Measurements from ENCODE around the gene ITGA8.

Gene ITGA8

DNA sequence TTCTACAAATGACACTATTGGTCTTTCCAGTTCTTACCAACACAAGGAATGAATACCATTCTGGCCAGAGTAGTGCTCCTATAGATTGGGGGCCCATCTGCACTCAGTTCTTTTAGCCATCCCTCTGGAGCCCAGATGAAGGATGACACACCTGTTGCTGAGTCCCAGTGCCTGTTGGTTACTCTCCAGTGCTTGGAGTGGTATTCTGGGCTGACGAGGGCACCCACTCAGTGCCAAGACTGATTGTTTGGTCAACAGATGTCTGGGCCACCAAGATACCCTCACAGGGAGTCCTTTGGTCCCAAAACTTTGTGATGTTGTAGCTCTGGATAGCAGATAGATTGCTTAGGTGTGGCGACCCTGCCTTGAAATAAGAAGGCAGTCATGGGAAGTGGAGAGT lies 23.7 kb upstream of the ITGA8 start:
- 100% methylated on average over 1 of the region's 2 CpGs for WGBS (ENCODE audit: insufficient coverage)
- CTCF ChIA-PET, result interaction anchor here (0.6 kb wide), 1 partner anchor 1559 kb away, joined by 3 read pairs; no protein-coding TSS in a partner anchor
- Histone ChIP-seq H3K36me3 (ENCODE audit: control insufficient read depth in 4 of 4, insufficient read depth in 4 of 4, low read length in 3 of 4) (no peaks in the 10 kb centered on the region), H3K27me3 (replicated peaks in 2 of 5; ENCODE audit: control insufficient read depth in 4 of 5, insufficient read depth in 5 of 5, low read length in 4 of 5) (peaks cover 0 to 9% (median 4%) of the 10 kb centered on the region in 5 experiments), H3K4me1 (ENCODE audit: control extremely low read depth in 1 of 4, control insufficient read depth in 4 of 4, insufficient read depth in 4 of 4, low read length in 3 of 4) (no peaks in the 10 kb centered on the region), H3K9me3 (ENCODE audit: control extremely low read depth in 1 of 5, control insufficient read depth in 4 of 5, insufficient read depth in 2 of 5, low read depth in 1 of 5, low read length in 4 of 5) (no peaks in the 10 kb centered on the region), H3K27ac (ENCODE audit: insufficient read depth in 1 of 2, low read depth in 1 of 2, low read length in 2 of 2, poor library complexity in 1 of 2, severe bottlenecking in 2 of 2) (no peak overlapping the region), H3K4me3 (ENCODE audit: control insufficient read depth in 1 of 7, extremely low read depth in 1 of 7, insufficient read depth in 4 of 7, low read depth in 2 of 7, low read length in 6 of 7) (no peak overlapping the region)
- no peak for DNase-seq
- POLR2A ChIA-PET, result no interaction called here

GRCh38 chr10:15742836-15743235 lies 23.1 kb upstream of the ITGA8 start:
- no peaks in the 10 kb centered on the region for H3K36me3 ChIP-seq (ENCODE audit: control insufficient read depth in 4 of 4, insufficient read depth in 4 of 4, low read length in 3 of 4)
- H3K4me3 ChIP-seq (ENCODE audit: control insufficient read depth in 1 of 7, extremely low read depth in 1 of 7, insufficient read depth in 4 of 7, low read depth in 2 of 7, low read length in 6 of 7), result no peak overlapping the region
- 80% methylated on average over 1 of the region's 3 CpGs for WGBS (ENCODE audit: insufficient coverage)
- ChIA-PET POLR2A (no interaction called here), CTCF (interaction anchor here (0.6 to 1.1 kb wide), 3 partner anchors 15 to 1559 kb away, joined by 3 to 4 read pairs (median 3); no protein-coding TSS in a partner anchor)
- DNase-seq, result no peak
- peaks cover 0 to 9% (median 4%) of the 10 kb centered on the region in 5 experiments for H3K27me3 ChIP-seq (replicated peaks in 2 of 5; ENCODE audit: control insufficient read depth in 4 of 5, insufficient read depth in 5 of 5, low read length in 4 of 5)
- H3K9me3 ChIP-seq (ENCODE audit: control extremely low read depth in 1 of 5, control insufficient read depth in 4 of 5, insufficient read depth in 2 of 5, low read depth in 1 of 5, low read length in 4 of 5), result no peaks in the 10 kb centered on the region
- H3K4me1 ChIP-seq (ENCODE audit: control extremely low read depth in 1 of 4, control insufficient read depth in 4 of 4, insufficient read depth in 4 of 4, low read length in 3 of 4), result no peaks in the 10 kb centered on the region
- H3K27ac ChIP-seq (ENCODE audit: insufficient read depth in 1 of 2, low read depth in 1 of 2, low read length in 2 of 2, poor library complexity in 1 of 2, severe bottlenecking in 2 of 2), result no peak overlapping the region

GRCh38 chr10:15742102-15742501 lies 22.4 kb upstream of the ITGA8 start:
- Histone ChIP-seq H3K4me1 (ENCODE audit: control extremely low read depth in 1 of 4, control insufficient read depth in 4 of 4, insufficient read depth in 4 of 4, low read length in 3 of 4) (no peaks in the 10 kb centered on the region), H3K36me3 (ENCODE audit: control insufficient read depth in 4 of 4, insufficient read depth in 4 of 4, low read length in 3 of 4) (no peaks in the 10 kb centered on the region), H3K4me3 (ENCODE audit: control insufficient read depth in 1 of 7, extremely low read depth in 1 of 7, insufficient read depth in 4 of 7, low read depth in 2 of 7, low read length in 6 of 7) (no peak overlapping the region), H3K9me3 (ENCODE audit: control extremely low read depth in 1 of 5, control insufficient read depth in 4 of 5, insufficient read depth in 2 of 5, low read depth in 1 of 5, low read length in 4 of 5) (no peaks in the 10 kb centered on the region), H3K27ac (ENCODE audit: insufficient read depth in 1 of 2, low read depth in 1 of 2, low read length in 2 of 2, poor library complexity in 1 of 2, severe bottlenecking in 2 of 2) (no peak overlapping the region), H3K27me3 (replicated peaks in 2 of 5; ENCODE audit: control insufficient read depth in 4 of 5, insufficient read depth in 5 of 5, low read length in 4 of 5) (peaks cover 0 to 5% (median 4%) of the 10 kb centered on the region in 5 experiments)
- WGBS (ENCODE audit: insufficient coverage), result 79% methylated on average over 3 of the region's 5 CpGs
- no peak for DNase-seq
- ChIA-PET CTCF (interaction anchor here (1.0 to 1.1 kb wide), 2 partner anchors 14 to 295 kb away, joined by 3 to 4 read pairs; no protein-coding TSS in a partner anchor), POLR2A (no interaction called here)

DNA sequence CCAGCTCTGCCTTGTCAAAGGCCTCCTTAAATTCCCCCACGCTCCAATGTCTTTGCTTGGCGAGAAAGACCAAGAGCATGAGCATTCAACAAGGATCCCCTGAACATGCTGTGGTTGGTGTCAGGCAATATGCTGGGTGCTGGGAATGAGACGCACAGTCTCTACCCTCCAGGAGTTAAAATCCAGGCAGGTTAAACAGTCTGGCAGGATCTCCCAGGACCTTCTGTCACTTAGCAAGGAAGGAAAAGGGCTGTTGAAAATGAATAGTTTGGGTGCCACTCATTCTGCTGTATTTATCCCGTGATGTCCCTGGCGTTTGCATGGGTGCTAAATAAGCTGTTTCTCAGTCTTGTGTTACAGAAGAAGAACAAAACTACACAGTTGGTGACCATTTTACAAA lies 21.9 kb upstream of the ITGA8 start:
- peaks cover 0 to 5% (median 4%) of the 10 kb centered on the region in 5 experiments for H3K27me3 ChIP-seq (replicated peaks in 2 of 5; ENCODE audit: control insufficient read depth in 4 of 5, insufficient read depth in 5 of 5, low read length in 4 of 5)
- H3K4me3 ChIP-seq (ENCODE audit: control insufficient read depth in 1 of 7, extremely low read depth in 1 of 7, insufficient read depth in 4 of 7, low read depth in 2 of 7, low read length in 6 of 7), result no peak overlapping the region
- ChIA-PET CTCF (interaction anchor here (1.0 kb wide), 1 partner anchor 295 kb away, joined by 3 read pairs; no protein-coding TSS in a partner anchor), POLR2A (no interaction called here)
- no peak for DNase-seq
- H3K36me3 ChIP-seq (ENCODE audit: control insufficient read depth in 4 of 4, insufficient read depth in 4 of 4, low read length in 3 of 4), result no peaks in the 10 kb centered on the region
- H3K27ac ChIP-seq (ENCODE audit: insufficient read depth in 1 of 2, low read depth in 1 of 2, low read length in 2 of 2, poor library complexity in 1 of 2, severe bottlenecking in 2 of 2), result no peak overlapping the region
- H3K9me3 ChIP-seq (ENCODE audit: control extremely low read depth in 1 of 5, control insufficient read depth in 4 of 5, insufficient read depth in 2 of 5, low read depth in 1 of 5, low read length in 4 of 5), result no peaks in the 10 kb centered on the region
- 92% methylated on average over 3 of the region's 5 CpGs for WGBS (ENCODE audit: insufficient coverage)
- H3K4me1 ChIP-seq (ENCODE audit: control extremely low read depth in 1 of 4, control insufficient read depth in 4 of 4, insufficient read depth in 4 of 4, low read length in 3 of 4), result no peaks in the 10 kb centered on the region

GRCh38 chr10:15740261-15740660 lies 20.5 kb upstream of the ITGA8 start:
- H3K4me1 ChIP-seq (ENCODE audit: control extremely low read depth in 1 of 4, control insufficient read depth in 4 of 4, insufficient read depth in 4 of 4, low read length in 3 of 4), result no peaks in the 10 kb centered on the region
- H3K27ac ChIP-seq (ENCODE audit: insufficient read depth in 1 of 2, low read depth in 1 of 2, low read length in 2 of 2, poor library complexity in 1 of 2, severe bottlenecking in 2 of 2), result no peak overlapping the region
- H3K27me3 ChIP-seq (replicated peaks in 2 of 5; ENCODE audit: control insufficient read depth in 4 of 5, insufficient read depth in 5 of 5, low read length in 4 of 5), result peaks cover 0 to 5% (median 2%) of the 10 kb centered on the region in 5 experiments
- H3K9me3 ChIP-seq (ENCODE audit: control extremely low read depth in 1 of 5, control insufficient read depth in 4 of 5, insufficient read depth in 2 of 5, low read depth in 1 of 5, low read length in 4 of 5), result no peaks in the 10 kb centered on the region
- no peaks in the 10 kb centered on the region for H3K36me3 ChIP-seq (ENCODE audit: control insufficient read depth in 4 of 4, insufficient read depth in 4 of 4, low read length in 3 of 4)
- POLR2A ChIA-PET, result no interaction called here
- no peak overlapping the region for H3K4me3 ChIP-seq (ENCODE audit: control insufficient read depth in 1 of 7, extremely low read depth in 1 of 7, insufficient read depth in 4 of 7, low read depth in 2 of 7, low read length in 6 of 7)
- no peak for DNase-seq
- CTCF ChIA-PET, result no interaction called here
- 89% methylated on average over 1 of the region's 6 CpGs for WGBS (ENCODE audit: insufficient coverage)

- WGBS (ENCODE audit: insufficient coverage), result 92% methylated on average over 6 of the region's 9 CpGs
- Histone ChIP-seq H3K4me1 (ENCODE audit: control extremely low read depth in 1 of 4, control insufficient read depth in 4 of 4, insufficient read depth in 4 of 4, low read length in 3 of 4) (no peaks in the 10 kb centered on the region), H3K36me3 (ENCODE audit: control insufficient read depth in 4 of 4, insufficient read depth in 4 of 4, low read length in 3 of 4) (no peaks in the 10 kb centered on the region), H3K4me3 (ENCODE audit: control insufficient read depth in 1 of 7, extremely low read depth in 1 of 7, insufficient read depth in 4 of 7, low read depth in 2 of 7, low read length in 6 of 7) (no peak overlapping the region), H3K27me3 (replicated peaks in 2 of 5; ENCODE audit: control insufficient read depth in 4 of 5, insufficient read depth in 5 of 5, low read length in 4 of 5) (peaks cover 0 to 5% (median 2%) of the 10 kb centered on the region in 5 experiments), H3K27ac (ENCODE audit: insufficient read depth in 1 of 2, low read depth in 1 of 2, low read length in 2 of 2, poor library complexity in 1 of 2, severe bottlenecking in 2 of 2) (no peak overlapping the region), H3K9me3 (ENCODE audit: control extremely low read depth in 1 of 5, control insufficient read depth in 4 of 5, insufficient read depth in 2 of 5, low read depth in 1 of 5, low read length in 4 of 5) (no peaks in the 10 kb centered on the region)
- no peak for DNase-seq
- ChIA-PET CTCF (interaction anchor here (1.2 kb wide), 1 partner anchor 10 kb away, joined by 4 read pairs; no protein-coding TSS in a partner anchor), POLR2A (no interaction called here)
Measured at GRCh38 chr10:15739254-15739970, 19.7 kb upstream of the ITGA8 start.

DNA sequence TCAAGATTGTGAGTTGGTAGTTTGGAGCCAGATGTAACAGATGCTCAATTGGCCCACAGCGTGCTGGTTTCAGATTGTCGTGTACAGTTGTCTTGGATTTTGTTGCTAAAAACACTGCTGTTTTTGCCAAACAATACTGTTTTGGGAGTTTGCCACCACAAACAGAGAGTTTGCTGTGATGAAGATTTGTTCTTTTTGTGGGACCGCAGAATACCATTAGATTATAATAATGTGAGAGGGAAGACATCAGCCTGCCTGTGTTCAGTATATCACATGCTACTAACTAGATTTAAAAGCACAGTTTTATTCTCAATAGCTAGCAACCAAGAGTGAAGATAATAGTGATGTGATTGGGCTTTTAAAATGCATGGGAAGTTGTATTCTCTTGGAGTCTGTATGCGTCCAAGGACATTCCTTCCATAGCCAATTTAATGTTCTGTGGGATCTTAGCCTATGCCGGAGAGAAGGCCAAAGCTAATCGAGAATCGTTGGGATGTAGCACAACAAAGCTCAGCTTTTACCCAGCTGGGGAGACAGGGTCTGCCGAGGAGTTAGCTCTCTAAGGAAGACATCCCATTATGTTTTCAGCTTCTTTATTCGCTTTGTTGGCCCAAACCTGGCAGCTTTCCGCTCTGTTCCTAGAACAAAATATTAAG lies 18.7 kb upstream of the ITGA8 start:
- Histone ChIP-seq H3K4me1 (ENCODE audit: control extremely low read depth in 1 of 4, control insufficient read depth in 4 of 4, insufficient read depth in 4 of 4, low read length in 3 of 4) (no peaks in the 10 kb centered on the region), H3K27ac (ENCODE audit: insufficient read depth in 1 of 2, low read depth in 1 of 2, low read length in 2 of 2, poor library complexity in 1 of 2, severe bottlenecking in 2 of 2) (no peak overlapping the region), H3K36me3 (ENCODE audit: control insufficient read depth in 4 of 4, insufficient read depth in 4 of 4, low read length in 3 of 4) (no peaks in the 10 kb centered on the region), H3K4me3 (ENCODE audit: control insufficient read depth in 1 of 7, extremely low read depth in 1 of 7, insufficient read depth in 4 of 7, low read depth in 2 of 7, low read length in 6 of 7) (no peak overlapping the region), H3K9me3 (ENCODE audit: control extremely low read depth in 1 of 5, control insufficient read depth in 4 of 5, insufficient read depth in 2 of 5, low read depth in 1 of 5, low read length in 4 of 5) (no peaks in the 10 kb centered on the region), H3K27me3 (replicated peaks in 2 of 5; ENCODE audit: control insufficient read depth in 4 of 5, insufficient read depth in 5 of 5, low read length in 4 of 5) (peaks cover 0 to 6% (median 2%) of the 10 kb centered on the region in 5 experiments)
- ChIA-PET CTCF (interaction anchor here (1.2 kb wide), 1 partner anchor 9 kb away, joined by 4 read pairs; no protein-coding TSS in a partner anchor), POLR2A (no interaction called here)
- DNase-seq, result no peak
- 100% methylated on average over 7 of the region's 10 CpGs for WGBS (ENCODE audit: insufficient coverage)

All from common myeloid progenitor, CD34-positive (primary cell).